ENCODE measurements around the gene HYI.

HYI gene

DNA sequence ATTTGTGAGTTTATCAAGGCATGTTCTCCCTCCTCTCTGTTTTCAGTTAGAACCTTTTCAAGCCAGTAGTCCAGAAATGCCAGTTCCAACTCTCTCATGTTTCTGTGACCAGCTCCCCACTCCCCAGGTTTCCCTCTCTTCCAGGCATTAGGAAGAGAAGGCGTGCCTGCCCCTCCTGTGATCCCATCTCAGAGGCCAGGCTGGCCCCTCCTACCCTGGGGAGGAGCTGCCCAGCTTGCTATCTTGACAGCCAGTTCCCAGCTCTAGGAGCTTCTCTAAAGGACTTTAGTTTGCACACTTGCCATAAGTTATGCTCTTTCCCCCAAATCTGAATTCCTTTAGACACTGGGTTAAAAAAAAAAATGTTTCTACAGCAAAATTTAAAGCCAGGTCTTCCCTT, 8.9 kb downstream of the HYI start:
- DNase-seq (ENCODE audit: low read depth, low spot score), result no peak

DNA sequence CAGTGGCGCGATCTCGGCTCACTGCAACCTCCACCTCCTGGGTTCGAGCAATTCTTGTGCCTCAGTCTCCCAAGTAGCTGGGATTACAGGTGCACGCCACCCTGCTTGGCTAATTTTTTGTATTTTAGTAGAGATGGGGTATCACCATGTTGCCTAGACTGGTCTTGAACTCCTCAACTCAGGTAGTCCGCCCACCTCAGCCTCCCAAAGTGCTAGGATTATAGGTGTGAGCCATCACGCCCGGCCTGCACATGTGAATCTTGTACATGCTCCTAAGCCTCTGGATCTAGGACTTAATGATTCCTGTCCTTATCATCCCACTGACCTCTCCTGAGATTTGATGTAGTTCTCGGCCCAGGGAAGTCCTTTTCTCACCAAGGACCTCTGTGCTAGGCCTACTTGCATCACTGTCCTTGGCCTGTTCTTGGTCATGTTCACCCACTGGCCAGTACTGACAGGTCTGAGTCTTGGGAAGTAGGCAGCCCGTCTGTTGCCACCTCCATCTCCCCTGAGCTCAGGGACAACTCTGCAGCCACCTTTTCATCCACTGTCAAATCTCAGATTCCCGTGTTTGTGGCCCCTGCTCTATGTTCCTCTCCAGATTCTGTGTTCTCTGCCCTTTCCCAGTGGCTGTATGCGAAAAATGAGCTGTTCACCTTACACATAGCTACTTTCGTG, 9.4 kb downstream of the HYI start:
- no peak for DNase-seq (ENCODE audit: low read depth, low spot score)

DNA sequence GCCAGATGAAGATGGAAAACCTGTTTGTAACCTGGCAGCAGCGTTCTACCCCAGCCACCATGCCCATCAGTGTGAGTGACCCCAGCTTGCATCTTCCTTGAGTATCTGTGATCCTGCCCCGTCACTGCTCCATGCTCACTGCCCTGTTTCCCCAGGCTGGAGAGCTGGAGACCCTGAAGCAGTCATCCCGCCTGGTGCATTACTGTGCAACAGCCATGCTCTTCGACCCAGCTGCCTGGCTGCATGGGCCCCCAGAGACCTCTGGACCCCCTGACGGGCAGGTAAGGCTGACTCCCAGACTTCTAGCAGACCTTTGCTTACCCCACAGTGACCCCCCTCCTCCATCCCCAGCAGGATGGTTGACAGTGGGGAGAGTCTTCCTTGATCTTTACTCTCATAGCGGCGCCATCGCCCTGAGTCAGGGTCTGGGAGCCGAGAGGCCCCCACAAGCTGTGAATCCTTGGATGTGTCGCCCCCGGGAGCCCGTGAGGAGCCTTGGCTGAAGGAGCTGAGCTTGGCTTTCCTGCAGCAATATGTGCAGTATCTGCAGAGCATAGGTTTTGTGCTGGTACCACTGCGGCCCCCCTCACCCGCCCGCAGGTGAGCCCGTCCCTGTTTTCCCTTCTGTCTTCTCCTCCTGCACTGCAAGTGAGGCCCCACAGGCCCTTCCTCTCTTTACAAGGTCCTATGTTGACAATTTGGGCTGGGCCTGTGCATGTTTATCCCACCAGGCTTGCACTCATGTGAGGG, 10.4 kb downstream of the HYI start:
- DNase-seq (ENCODE audit: low read depth, low spot score), result no peak

DNA sequence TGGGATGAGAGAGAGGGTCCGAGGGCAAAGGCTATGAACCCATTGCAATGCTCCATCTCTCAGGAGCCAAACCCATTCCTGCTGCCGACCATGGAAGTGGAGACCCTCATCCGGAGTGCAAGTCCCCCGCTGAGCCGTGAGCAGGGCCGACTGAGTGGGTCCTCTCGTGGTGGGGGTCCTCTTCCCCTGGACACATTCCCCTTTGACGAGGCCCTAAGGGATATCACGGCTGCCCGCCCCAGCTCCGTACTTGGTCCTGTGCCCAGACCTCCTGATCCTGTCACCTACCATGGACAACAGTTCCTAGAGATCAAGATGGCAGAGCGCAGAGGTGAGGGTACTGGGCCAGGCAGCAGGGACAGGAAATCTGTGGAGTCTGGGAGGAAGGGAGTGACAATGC, 11.0 kb downstream of the HYI start:
- no peak for DNase-seq (ENCODE audit: low read depth, low spot score)

DNA sequence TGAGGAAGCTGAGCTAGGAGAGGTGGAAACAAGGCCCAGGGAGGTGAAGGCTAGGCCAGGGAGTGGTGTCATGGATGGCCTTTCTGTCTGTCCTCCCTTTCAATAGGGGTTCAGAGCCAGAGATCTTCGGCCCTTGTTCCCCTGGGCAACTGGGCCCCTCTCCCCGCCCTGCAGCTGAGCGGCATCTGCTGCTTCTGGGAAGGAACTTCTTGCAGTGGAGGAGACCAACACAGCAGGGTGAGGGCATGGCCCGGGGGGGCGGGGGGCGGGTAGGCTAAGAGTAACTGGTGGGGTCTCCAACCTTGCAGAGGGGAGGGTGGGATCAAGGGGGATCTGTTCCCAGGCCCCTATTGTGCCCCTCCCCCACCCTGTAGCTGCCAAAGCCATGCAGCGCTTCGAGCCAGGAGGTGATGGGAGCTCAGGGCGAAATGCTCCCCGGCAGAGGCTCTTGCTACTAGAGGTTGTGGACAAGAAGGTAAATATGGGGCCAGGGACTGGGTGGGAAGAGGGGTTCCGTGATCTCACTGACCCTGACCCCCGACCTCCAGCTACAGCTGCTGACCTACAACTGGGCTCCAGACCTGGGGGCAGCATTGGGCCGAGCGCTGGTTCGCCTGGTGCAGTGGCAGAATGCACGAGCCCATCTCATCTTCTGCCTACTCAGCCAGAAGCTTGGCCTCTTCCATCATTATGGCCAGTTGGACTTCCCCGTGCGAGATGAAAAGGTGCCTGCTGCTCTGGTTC, 11.7 kb downstream of the HYI start:
- DNase-seq (ENCODE audit: low read depth, low spot score), result no peak

DNA sequence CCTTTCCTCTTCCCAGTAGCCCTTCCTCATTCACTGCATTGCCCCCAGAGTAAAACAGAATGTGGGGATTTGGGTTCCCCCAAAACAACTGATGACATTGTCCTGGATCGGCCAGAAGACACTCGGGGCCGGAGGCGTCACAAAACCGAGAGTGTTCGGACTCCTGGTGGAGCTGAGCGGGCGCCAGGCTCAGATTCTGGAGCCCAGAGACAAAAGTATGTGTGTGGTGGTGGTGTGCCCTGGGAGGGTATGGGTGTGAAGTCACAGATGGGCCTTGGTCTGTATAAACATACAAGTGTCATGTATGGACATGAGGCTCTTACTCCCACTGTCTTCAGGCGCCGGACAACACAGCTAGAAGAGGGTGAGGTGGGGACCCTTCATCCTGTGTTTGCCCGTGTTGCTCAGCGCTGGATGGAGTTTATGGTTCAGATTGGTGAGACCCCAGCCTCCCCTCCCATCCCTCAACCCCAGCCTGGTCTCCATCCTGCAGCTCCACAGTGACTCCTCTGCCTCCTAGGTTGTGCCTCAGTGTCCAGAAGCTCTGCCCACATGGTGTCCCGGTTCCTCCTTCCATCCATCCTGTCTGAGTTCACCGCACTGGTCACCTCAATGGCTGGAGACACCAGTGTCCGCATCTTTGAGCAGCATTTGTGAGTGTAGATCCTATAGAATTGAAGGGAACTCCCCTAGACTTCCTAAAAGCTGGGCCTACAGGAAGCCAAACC, 12.4 kb downstream of the HYI start:
- DNase-seq (ENCODE audit: low read depth, low spot score), result no peak

DNA sequence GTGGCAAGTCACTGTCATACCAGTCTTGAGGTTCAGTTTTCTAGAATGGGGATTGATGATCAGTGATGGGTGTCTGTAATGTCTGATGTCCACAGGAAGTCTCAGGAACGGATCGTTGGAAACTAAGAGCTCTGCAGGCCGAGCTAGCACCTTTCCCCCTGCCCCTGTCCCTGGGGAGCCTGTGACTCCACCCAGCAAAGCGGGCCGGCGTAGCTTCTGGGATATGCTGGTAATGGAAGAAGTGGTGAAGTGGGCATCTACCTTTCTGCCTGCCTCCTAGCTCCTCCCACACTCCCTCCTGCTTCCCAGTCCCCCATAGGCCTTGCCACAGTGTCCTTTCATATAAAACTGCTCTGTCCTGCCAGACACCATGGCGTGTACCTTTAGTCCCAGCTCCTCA, 13.4 kb downstream of the HYI start:
- DNase-seq (ENCODE audit: low read depth, low spot score), result no peak

DNA sequence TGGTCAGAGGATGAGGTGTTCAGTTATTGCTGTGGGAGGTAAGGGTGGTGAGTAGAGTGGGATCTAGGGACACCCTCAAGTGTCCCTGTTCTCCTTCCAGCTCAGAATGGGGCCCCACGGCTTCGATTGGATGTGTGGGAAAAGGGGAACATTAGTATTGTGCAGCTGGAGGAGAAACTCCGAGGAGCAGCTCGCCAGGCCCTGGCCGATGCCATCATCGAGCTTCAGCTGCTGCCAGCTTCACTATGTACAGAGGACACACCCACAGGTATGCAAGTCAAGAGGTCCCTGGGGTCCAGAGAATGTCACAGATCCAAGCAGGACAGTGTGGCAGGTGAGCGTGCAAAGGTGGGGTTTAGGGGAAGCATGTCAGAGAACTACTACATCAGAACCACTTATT, 13.9 kb downstream of the HYI start:
- no peak for DNase-seq (ENCODE audit: low read depth, low spot score)

DNA sequence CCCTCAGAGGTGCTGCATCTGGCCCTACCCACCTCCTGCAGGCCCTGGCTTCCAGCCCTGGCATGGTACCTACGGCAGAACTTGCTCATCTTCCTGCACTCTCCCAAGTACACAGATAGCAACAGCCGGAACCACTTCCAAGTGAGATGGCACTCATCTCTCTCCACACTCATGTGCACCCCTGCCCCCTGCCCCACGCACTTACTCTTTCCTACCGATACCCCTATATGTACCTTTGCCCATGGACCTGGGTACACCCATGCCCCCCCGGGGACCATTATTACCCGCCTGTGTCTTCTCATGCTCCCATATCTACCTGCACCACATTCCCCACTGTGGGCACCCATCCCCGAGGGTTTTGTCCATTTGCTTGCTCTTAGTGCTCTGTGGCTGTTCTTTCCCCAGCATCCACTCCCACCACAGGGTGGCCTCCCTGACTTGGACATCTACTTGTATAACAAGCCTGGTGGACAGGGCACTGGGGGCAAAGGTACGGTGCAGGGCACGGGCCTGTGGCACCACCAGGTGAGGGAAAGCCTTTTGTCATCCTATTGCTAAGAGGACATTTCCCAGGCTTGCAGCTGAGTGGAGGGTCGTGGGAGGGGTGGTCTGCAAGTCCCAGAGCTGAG, 14.7 kb downstream of the HYI start:
- no peak for DNase-seq (ENCODE audit: low read depth, low spot score)

DNA sequence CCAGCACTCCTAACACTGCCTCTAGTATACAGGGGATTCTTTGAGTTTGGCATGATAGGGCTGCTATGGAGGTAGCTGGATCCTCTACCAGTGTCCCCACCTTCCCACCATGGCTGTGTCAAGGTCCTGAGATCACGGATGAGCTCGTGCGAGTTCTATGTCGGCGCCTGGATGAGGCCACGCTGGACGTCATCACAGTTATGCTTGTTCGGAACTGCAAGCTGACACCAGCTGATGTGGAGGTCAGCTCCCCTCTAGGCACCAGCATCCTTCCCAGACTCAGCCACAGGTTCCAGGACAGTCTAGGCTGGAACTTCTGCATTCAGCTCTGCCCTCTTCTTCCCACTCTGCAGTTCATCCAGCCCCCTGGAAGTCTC, 15.2 kb downstream of the HYI start:
- DNase-seq (ENCODE audit: low read depth, low spot score), result no peak

DNA sequence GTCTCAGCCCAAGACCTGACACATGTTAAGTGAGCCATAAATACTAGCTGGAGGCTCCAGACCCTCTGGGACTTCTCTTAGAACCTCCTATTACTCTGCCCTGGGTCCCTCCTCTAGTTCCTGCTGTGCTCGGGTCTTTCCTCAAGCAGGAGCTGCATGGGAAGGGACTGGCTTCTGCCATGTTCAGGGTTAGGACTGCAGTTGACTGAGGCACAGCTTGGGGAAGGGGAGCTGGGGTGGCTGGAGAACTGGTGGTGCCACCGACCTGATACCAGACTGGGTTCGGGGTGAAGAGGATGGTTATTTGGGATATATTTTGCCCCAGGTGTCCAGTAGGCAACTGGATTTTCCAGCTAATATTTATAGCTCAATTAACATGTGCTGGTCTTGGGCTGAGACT, 15.7 kb downstream of the HYI start:
- DNase-seq (ENCODE audit: low read depth, low spot score), result no peak

DNA sequence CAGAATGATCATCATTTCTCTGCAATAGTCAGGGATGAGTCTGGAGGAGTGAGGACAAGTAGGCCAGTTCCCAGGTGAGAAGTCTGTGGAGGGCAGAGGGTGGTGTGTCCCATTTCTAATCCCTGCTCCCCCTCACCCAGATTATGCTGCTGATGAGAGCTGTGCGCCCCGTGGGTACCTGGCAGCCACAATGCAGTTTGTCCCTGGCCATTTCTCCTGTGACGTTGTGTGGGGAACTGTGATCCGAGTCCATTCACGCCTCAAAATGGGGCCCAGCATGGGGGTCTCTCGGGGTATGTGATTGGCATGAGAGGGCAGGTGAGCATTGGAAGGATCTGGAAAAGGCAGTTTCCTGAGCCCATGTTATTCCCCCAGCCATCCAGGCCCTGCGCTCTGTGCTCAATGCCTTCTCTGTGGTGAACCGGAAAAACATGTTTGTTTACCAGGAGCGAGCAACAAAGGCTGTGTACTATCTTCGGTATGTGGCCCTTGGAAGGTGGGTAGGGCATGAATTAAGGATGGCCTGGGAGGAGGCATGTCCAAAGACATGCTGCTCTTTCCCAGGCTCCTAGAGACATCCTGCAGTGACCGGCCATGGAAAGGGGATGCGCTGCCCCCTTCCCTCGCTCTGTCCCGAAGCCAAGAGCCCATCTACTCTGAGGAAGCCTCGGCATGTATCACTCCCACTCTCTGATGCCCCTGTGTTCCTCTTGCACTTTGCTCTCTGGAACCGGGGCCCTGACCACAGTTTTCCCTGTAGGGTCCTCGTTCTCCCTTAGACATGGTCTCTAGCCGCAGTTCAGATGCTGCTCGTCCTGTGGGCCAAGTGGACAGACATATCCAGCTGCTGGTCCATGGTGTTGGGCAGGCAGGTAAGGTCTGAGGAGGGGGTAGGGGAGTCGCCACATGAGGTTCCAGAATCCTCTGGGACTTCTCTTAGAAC, 16.4 kb downstream of the HYI start:
- DNase-seq (ENCODE audit: low read depth, low spot score), result no peak

DNA sequence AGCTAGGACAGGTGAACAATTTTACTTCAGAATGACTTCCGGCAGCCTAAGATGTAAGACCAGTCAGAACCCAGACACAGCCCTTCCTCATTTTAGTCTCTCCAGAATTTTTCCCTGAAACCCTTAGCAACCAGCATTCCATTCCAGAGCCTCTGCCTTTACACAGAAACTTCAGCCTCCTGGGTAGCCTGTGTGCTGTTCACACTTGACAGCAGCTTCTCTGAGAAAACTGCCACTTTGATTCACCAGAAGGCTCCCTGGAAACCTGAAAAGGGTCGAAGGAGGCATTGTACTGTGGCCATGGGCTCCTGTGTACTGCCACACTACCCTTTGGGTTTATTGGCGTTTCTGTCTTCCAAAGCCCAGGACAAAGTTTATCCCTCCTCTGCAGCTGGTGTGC, 17.4 kb downstream of the HYI start:
- no peak for DNase-seq (ENCODE audit: low read depth, low spot score)

DNA sequence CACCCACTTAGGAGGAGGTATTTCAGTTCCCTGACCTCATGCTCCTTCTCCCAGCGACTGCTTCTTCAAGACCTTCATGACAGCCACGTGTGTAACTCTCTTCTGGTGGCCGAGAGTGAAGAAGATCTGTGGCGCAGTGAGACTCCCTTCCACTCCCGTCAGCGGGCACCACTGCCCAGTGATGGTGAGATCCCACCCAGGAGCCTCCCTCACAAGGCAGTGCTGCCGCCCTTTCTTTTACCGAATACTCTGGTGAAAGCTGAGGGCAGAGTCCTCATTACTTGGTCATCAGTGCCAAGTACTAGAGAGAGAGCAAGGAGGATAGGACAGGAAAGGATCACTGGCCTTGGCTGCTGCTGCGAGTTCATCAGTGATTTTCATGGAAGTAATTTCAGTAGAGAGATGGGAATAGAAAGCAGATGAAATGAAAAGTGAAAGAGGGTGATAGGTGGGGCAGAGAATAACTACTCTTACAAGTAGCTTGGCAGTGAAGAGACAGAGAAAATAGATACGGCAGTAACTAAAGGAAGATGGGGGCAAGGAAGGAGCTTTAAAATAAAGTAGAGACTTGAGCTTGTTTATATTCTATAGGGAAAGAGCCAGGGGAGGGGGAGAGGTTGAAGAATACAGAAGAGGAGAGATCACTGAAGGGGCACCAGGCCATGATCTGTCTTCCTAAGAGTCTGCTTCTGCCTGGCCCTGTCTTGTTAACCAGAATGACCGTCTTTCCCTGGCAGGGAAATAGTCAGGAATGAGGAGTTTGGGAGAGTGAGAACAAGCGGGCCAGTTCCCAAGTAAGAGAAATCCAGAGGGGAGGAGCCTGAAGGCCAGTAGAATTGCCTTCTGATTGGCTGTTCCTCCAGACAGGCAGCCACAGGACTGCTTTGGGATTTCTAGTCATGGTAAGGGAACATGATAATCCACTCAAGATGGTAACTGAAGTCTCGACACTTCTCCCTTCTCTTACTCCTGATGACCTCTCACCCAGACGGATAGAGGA, 18.3 kb downstream of the HYI start:
- no peak for DNase-seq (ENCODE audit: low read depth, low spot score)

DNA sequence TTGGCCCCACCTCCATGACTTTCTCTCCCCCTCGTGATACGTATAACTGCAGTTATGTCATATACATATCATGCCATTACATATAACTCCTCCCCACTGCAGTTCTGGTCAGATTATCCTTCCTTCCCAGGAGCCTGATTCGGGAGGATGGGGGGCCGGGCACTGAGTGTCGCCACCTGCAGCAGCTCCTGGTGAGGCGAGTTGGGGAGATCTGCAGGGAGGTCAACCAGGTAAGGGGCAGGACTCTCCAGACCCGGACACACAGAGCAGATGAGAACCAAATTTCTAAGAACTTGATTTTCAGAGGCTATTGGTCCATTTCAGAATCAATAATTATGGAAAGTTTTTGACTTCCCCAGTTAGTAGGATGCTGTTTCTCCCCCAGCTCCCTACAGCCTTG, 19.5 kb downstream of the HYI start:
- no peak for DNase-seq (ENCODE audit: low read depth, low spot score)

DNA sequence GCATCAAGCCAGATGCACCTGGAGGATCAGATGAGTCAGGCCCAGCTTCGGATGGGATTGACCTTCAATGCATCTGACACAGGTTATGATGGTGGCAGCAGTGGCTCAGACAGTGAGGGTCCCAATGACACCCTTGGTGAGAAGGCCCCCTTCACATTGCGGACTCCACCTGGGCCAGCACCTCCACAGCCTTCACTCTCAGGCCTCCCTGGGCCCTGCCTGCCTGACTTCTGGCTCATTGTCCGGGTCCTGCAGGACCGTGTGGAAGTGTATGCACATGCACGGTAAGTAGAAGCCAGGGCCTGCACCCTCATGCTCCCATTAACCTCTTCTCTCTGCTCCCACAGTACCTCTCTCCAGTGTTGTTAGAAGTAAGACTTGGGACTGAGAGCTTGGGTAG, 20.8 kb downstream of the HYI start:
- DNase-seq (ENCODE audit: low read depth, low spot score), result no peak

DNA sequence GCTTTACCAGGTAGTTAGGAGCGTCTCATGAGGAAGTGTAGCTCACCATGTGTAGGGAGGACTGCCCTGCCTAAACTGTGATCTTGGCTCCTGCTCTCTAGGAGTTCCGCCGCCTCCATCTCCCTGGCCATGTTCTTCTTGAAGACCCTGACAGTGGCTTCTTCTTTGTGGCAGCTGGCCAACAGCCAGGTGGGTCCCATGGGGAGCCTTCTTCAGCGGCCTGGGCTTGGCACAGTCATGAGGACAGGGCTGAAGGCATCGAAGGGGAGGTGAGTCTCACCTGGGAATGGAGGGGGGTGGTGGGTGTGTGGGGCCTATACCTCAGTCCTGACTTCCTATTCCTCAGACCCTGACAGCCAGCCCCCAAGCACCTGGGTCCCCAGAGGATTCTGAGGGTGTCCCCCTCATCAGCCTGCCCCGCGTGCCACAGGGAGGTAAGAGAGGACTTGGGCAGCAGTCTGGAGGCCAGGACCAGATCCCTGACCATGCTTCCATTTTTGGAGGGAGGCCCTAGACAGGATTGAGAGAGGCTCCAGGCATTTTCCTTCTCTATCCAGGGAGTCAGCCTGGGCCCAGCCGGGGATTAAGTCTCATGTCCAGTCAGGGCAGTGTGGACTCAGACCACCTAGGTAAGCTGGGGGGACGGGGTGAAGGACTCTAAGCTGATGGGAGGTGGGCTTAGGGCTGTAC, 21.4 kb downstream of the HYI start:
- no peak for DNase-seq (ENCODE audit: low read depth, low spot score)

DNA sequence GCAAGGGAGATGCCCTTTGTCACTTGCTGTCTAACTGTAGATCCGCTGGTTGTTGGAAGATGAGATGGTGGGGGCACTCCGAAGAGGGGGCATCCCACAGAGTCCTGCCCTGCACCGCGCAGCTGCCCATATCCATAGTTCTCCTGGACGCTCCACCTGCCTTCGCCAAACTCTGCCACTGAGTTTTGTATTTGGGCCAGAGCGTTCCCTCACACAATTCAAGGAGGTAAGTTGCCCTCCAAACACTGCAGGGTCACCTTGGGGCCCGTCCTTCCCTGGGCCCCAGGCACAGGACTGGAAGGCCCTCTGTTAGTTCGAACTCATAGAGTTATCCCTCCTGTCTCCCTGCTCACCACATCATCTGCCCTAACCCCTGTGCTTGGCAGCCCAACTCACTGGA, 22.1 kb downstream of the HYI start:
- no peak for DNase-seq (ENCODE audit: low read depth, low spot score)

DNA sequence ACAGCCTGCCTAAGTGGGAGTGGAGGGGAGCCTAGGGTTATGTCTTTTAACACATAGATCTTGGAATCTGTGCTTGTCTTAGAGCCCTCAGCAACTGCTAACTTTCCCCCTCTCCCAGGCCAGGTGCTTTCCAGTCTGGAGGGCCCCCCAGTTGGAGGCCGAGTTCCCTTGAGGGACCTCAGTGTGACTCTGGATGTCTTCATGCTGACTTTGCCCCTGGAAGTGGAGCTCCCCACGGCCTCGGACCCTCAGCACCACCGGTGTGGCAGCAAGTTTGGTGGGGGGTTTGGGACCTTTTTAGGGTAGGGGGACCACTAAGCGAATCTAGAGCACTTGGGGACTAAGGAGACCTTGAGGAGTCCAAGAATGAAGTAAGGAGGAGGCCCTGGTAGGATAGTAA, 22.9 kb downstream of the HYI start:
- no peak for DNase-seq (ENCODE audit: low read depth, low spot score)
